Urothelium cell line (cell line): ENCODE results near the gene IL4I1.

Source experiments
- DNase-seq: peaks from one replicate; pipeline ENCODE4 v3.0.0; 2011; ENCODE audit warnings: low spot score, mixed read lengths
- FAIRE-seq: peaks from 2 replicates; lab custom pipeline; 2011; peaks lifted over from hg19 to GRCh38; lab: Jason Lieb, UNC

IL4I1 gene

GRCh38 chr19:49904136-49904535, 7.4 kb upstream of the IL4I1 start:
- FAIRE-seq (no peak), DNase-seq (no peak)

DNA sequence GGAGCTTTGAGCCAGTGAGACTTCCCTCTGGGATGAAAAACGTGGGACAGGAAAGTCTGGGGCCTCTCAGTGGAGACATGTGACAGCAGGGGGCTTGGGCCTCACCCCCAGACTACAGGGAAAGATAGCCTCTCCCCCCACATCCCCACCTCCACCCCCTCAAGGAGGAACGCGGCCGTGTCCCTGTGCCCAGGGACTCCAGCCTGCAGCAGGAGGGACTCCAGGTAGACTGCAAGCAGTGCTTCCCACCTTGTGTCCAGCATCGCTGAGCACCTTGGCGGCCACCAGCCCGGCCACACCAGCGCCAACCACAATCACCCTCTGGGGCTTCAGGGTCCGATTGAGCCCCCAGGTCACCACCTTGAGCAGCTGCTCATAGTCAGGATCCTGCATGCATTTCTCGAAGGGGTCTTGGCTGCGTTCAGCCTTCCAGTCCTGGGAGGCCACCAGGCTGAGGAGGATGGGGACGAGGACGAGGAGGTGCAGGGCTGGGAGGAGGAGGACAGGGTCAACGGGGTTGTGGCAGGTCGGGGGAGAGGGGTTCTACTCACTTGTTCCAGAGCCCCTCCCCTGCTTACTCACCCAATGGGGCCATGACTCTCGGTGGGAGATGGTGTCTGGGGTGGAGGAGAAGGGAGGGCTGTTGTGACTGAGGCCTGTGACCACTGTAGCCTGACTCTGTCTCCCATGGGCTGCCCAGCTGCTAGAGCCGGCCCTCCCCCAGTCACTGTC, 955 bp downstream of the IL4I1 start:
- DNase-seq (no peak), FAIRE-seq (no peak)

GRCh38 chr19:49894879-49895565, 1.7 kb downstream of the IL4I1 start:
- DNase-seq, result no peak
- FAIRE-seq, result no peak

DNA sequence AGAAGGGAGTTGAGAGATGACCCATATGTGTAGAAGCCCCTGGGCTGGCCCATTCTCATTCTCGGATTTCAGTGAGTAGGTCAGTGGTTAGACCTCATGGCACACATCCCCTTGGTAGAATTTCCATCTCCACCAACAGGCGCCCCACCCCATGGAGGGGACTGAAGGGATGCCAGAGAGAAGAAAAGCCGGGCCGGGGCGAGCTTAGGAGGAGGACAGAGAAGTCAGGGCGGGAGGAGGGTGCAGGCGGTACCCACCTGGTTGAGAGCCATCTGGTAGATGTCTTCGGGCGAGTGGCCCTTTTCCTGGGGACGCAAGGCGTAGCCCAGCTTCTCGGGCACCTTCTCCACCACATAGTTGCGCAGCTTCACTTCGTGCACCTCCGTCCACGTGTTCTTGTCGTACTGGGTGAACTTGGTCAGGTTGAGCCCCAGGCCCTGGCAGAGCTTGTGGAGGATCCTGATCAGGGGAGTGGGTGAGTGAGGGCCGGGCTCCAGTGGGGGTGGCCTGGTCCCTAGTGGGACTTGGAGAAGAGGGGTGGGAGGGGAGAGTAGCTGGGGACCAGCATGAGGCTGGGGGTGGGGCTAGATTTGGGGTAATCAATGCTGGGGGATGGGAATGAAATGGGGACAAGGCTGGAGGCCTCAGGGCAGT, 2.5 kb downstream of the IL4I1 start:
- FAIRE-seq (no peak), DNase-seq (no peak)

DNA sequence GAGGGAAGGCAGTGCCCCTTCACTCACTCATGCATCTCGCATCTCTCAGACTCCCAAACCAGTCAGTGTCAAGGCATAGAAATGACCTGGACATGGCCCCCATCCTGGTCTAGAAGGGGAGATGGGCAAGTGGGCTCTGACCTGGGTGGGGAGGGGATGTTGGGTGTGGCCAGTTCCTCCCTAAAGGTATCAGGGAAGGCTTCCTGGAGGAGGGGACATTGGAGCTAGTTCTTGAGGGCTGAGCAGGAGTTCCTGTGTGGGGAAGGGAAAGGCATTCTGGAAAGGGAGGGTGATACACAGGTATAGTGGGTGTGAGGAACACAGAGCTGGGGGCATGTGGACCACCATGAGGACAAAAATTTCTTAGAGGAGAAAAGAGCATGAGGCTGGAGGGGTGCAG, 4.0 kb downstream of the IL4I1 start:
- DNase-seq (no peak), FAIRE-seq (no peak)

- DNase-seq (no peak), FAIRE-seq (no peak)
These were observed 5.3 kb downstream of the IL4I1 start for GRCh38 chr19:49891393-49891792.

- FAIRE-seq (no peak), DNase-seq (no peak)
These were observed 6.1 kb downstream of the IL4I1 start for GRCh38 chr19:49890349-49891311.

DNA sequence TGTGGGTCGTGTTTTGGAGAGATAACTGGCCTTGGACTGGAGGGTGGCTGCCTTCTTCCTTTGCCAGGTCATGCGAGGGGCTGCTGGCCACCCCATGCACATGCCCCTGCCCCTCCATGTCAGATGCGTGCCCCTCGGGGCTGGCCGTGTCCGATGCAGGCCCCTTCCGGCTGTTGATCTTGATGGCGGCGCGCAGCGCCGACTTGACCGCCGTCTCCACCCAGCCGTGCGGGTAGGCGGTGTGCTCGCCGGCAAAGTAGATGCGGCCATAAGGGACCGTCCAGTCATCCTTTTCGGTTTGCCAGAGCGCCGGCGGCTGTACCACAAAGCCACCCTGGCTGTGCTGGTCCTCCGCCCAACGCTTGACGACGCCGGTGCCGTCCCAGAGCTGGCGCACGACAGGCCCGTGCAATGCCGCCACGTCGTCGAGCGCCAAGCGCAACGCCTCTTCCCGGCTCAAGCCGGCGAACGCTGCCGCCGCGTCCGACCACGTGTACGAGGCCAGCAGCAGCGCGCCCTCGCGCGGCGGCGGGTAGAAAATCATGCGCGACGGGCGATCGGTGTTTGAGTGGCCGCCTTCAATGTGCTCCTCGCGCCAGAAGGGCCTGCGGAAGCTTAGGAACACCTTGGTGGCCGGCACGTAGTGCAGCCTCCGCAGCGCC, 6.9 kb downstream of the IL4I1 start:
- FAIRE-seq (no peak), DNase-seq (no peak)

DNA sequence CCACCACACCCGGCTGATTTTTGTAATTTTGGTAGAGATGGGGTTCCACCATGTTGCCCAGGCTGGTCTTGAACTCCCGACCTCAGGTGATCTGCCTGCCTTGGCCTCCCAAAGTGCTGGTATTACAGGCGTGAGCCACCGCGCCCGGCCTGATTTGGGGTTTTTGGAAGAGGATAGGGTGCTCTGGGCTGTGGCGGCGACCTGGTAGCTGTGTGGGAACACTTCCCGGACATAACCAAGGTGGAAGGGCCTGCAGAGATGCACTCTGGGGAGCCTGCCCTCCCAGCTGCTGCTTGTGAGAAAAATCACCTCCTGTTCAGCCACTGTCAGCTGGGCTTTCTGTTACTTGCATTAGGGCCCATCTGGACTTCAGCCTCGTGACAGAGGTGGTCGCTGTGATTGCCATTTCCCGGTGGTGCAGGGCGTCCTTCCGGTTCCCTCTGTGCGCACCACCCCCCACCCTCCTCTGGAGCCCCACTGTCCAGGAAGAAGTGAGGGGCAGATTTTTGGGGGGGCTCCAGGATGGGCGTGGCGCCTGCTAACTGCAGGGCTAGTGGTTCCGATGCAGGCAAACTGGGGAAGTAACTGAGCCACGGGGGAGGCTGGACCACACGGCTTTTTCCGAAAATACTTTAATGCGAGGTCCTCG, 7.5 kb downstream of the IL4I1 start:
- DNase-seq (no peak), FAIRE-seq (no peak)

GRCh38 chr19:49888510-49888824, 8.2 kb downstream of the IL4I1 start:
- FAIRE-seq (no peak), DNase-seq (no peak)

DNA sequence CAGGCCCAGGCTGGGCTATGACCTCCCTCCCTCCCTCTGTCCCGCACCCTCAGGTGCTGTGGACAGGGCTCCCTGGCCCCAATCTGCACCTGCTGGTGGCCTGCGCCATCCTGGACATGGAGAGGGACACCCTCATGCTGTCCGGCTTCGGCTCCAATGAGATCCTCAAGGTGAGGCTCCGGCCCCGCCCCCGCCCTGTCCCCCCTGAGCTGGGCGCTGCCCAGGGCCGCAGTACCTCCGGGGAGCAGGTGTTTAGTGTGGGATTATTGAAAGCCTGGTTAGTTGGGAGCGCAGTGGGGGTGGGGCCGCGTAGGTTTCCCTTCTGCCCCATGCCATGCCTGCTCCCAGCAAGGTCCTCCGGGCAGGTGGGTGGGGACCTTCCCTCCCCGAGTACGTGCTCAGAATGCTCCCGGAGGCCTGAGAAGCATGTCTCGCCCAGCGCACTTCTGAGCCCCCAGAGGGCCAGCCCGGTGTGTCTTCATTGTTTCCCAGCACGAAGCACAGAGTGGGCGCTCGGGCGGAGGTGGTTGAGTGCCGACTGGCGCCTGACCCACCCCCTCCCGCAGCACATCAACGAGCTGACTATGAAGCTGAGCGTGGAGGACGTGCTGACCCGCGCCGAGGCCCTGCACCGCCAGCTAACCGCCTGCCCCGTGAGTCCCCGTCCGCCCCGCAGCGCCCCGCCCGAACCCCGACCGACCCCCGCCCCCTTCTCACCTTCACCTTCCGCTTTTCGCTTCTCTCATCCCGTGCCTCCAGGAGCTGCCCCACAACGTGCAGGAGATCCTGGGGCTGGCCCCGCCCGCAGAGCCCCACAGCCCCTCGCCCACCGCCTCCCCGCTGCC, 8.8 kb downstream of the IL4I1 start:
- DNase-seq (no peak), FAIRE-seq (no peak)

- DNase-seq (no peak), FAIRE-seq (no peak)
These were observed 9.5 kb downstream of the IL4I1 start for GRCh38 chr19:49887037-49887664.

DNA sequence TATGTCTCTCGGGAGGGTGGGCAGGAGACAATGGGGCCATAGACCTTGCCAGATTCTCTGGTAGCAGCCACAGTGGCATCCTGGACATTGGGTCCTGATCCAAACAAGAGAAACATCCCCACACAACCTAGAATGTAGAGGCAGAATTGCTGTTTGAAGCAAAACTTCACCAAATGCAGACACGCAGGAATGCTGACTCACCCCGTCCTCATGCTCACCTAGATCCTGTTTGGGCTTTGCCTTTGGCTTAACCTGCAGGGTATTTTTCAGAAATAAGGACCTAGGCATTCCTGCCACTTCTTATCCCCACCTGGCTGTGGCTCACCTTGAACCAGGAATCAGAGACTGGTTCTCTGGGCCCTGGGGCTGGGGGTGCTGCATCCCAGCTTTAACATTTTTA, 11.9 kb downstream of the IL4I1 start:
- DNase-seq (no peak), FAIRE-seq (no peak)

DNA sequence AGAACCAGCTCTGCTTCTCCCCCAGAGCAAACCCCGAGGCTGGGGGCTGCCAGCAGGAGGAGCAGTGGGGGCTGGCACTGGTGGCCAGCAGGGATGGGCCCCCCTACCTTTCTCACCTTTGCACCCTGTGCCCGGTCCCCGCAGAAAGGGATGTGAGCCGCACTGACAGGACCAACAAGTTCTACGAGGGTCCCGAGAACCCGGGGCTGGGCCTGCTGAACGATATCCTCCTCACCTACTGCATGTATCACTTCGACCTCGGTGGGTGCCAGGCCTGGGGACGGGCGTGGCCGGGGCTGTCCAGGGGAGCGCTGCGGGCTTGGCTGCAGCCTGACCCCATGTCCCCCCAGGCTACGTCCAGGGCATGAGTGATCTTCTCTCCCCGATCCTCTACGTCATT, 12.6 kb downstream of the IL4I1 start:
- FAIRE-seq, result no peak

DNA sequence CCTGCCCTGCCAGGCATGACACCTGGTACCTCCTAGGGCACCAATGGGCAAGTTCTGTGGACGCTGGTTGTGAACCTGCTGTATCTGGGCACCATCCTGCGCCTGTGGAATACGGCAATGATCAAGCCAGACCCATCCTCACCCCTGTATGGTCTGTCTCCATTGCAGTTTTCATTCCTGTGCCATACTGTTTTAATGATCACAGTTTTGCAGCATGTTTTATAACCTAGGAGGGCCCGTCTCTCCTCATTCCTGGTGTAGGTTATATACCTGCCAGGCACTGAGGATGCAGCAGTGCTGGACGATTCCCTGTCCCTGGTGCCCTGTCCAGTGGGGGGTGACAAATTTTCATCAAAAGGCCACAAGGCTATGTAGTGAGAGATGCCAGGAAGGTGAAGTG, 13.6 kb downstream of the IL4I1 start:
- FAIRE-seq (no peak), DNase-seq (no peak)

More for the DNA sequence above, 12.6 kb downstream of the IL4I1 start:
- no peak for DNase-seq

DNA sequence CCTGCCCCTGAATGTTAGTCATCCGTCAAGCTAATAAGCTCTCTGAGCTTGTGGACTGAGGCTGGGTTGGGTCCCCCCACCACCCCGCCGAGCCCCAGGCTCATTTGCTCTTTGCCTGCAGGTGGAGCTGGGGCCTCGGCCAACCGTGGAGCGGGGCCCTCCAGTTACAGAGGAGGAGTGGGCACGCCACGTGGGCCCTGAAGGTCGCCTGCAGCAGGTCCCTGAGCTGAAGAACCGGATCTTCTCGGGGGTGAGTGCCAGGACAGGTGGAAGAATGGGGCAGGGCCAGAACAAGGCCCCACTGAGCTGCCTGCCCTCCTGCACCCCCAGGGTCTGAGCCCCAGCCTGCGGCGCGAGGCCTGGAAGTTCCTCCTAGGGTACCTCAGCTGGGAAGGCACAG, 14.0 kb downstream of the IL4I1 start:
- no peak for FAIRE-seq
- no peak for DNase-seq

- no peak for DNase-seq
- no peak for FAIRE-seq
These were observed 14.9 kb downstream of the IL4I1 start for GRCh38 chr19:49881672-49882394.

DNA sequence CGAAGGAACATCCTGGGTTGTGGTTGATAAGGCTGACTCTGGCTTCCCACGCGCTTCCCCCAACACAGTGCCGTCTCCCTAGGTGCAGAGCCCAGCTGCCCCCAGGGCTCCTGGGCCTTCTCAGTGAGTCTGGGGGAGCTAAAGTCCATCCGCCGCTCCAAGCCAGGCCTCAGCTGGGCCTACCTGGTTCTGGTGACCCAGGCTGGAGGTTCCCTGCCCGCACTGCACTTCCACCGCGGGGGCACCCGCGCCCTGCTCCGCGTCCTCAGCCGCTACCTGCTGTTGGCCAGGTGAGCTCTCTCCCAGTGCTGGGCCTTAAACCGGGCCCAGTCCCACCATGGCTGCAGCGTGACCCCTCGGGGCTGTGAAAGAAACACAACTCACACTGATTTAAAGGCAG, 15.5 kb downstream of the IL4I1 start:
- FAIRE-seq (no peak), DNase-seq (no peak)
